Neuronal stem cell (in vitro differentiated cells): ENCODE results near the gene RBFOX2.
A peak's percentile ranks its signal among the peaks of the same experiment; 100 is the strongest.

ENCODE experiments used
- DNase-seq: peaks from one replicate; pipeline ENCODE4 v3.0.0-alpha.2; 2013; ENCODE audit warnings: low spot score
- H2AFZ ChIP-seq: one replicate; pipeline ENCODE4 v1.6.1; 2013; ENCODE audit warnings: mild to moderate bottlenecking, low read length, inconsistent platforms
- H2AK5ac ChIP-seq: 2 replicates; pipeline ENCODE4 v1.6.1; 2013; ENCODE audit warnings: low read depth, mild to moderate bottlenecking, inconsistent platforms, low read length, moderate library complexity, mixed read lengths
- H2BK120ac ChIP-seq: 2 replicates; pipeline ENCODE4 v1.6.1; 2013; ENCODE audit warnings: low read depth, mild to moderate bottlenecking, inconsistent platforms, low read length, moderate library complexity, mixed read lengths
- H2BK12ac ChIP-seq: one replicate; pipeline ENCODE4 v1.6.1; 2013; ENCODE audit warnings: low read length, inconsistent platforms
- H2BK15ac ChIP-seq: 2 replicates; pipeline ENCODE4 v1.6.1; 2013; ENCODE audit warnings: mild to moderate bottlenecking, low read length, inconsistent platforms, mixed read lengths
- H2BK5ac ChIP-seq: one replicate; pipeline ENCODE4 v1.6.1; 2013; ENCODE audit warnings: inconsistent platforms, mild to moderate bottlenecking, low read length, moderate library complexity
- H3K14ac ChIP-seq: one replicate; pipeline ENCODE4 v1.6.1; 2013; ENCODE audit warnings: low read length, inconsistent platforms
- H3K18ac ChIP-seq: 2 replicates; pipeline ENCODE4 v1.6.1; 2013; ENCODE audit warnings: low read length, inconsistent platforms
- H3K23ac ChIP-seq: 2 replicates; pipeline ENCODE4 v1.6.1; 2013; ENCODE audit warnings: low read depth, mild to moderate bottlenecking, mixed read lengths, low read length, inconsistent platforms; ENCODE audit not compliant: poor library complexity
- H3K27ac ChIP-seq: replicated peaks from 3 replicates; pipeline ENCODE4 v1.5.1; 2013; ENCODE audit warnings: low read length, inconsistent platforms
- H3K27me3 ChIP-seq, 3 experiments: 2 replicates each; pipeline ENCODE4 v1.6.1; 2013; ENCODE audit warnings: low read length in 3 of 3, mild to moderate bottlenecking in 2 of 3, inconsistent platforms in 1 of 3, low read depth in 1 of 3, mixed read lengths in 1 of 3, moderate library complexity in 1 of 3; ENCODE audit not compliant: control insufficient read depth in 3 of 3, insufficient read depth in 3 of 3
- H3K36me3 ChIP-seq, 2 donors: replicated peaks in 1 of 2; 2 replicates each; pipeline ENCODE4 v1.6.1; 2013; ENCODE audit warnings: low read length in 2 of 2; ENCODE audit not compliant: control insufficient read depth in 2 of 2, insufficient read depth in 2 of 2
- H3K4ac ChIP-seq: 2 replicates; pipeline ENCODE4 v1.6.1; 2013; ENCODE audit warnings: inconsistent platforms, mild to moderate bottlenecking, low read length, moderate library complexity
- H3K4me1 ChIP-seq, 2 donors: 1 replicate in 1 of 2; 2 replicates in 1 of 2; pipeline ENCODE4 v1.6.1; 2013; ENCODE audit warnings: low read length in 2 of 2, low read depth in 1 of 2; ENCODE audit not compliant: control insufficient read depth in 2 of 2, insufficient read depth in 1 of 2
- H3K4me2 ChIP-seq: one replicate; pipeline ENCODE4 v1.6.1; 2013; ENCODE audit warnings: mild to moderate bottlenecking, low read length, inconsistent platforms; ENCODE audit not compliant: insufficient read depth, poor library complexity, severe bottlenecking
- H3K4me3 ChIP-seq, 2 donors: 2 replicates each; pipeline ENCODE4 v1.5.1; 2013; ENCODE audit warnings: low read length in 2 of 2, mild to moderate bottlenecking in 2 of 2, inconsistent platforms in 1 of 2, moderate library complexity in 1 of 2
- H3K79me1 ChIP-seq: one replicate; pipeline ENCODE4 v1.6.1; 2013; ENCODE audit warnings: low read depth, mild to moderate bottlenecking, inconsistent platforms, low read length, moderate library complexity
- H3K9ac ChIP-seq: one replicate; pipeline ENCODE4 v1.6.1; 2013; ENCODE audit warnings: mild to moderate bottlenecking, low read depth, low read length, inconsistent platforms; ENCODE audit not compliant: poor library complexity
- H3K9me3 ChIP-seq, 2 donors: replicated peaks in 1 of 2; 2 replicates each; pipeline versions ENCODE3 to v1.6.1; 2013; ENCODE audit warnings: low read length in 2 of 2, mild to moderate bottlenecking in 2 of 2, inconsistent platforms in 1 of 2, low read depth in 1 of 2, mixed read lengths in 1 of 2, moderate library complexity in 1 of 2; ENCODE audit not compliant: control insufficient read depth in 2 of 2, insufficient read depth in 1 of 2
- H4K8ac ChIP-seq: one replicate; pipeline ENCODE4 v1.6.1; 2013; ENCODE audit warnings: low read depth, mild to moderate bottlenecking, inconsistent platforms, low read length, moderate library complexity
- H4K91ac ChIP-seq: one replicate; pipeline ENCODE4 v1.6.1; 2013; ENCODE audit warnings: low read length, low read depth, mild to moderate bottlenecking, inconsistent platforms; ENCODE audit not compliant: poor library complexity
- WGBS, 2 donors: extraction: QIAGEN DNeasy Blood & Tissue Kit; methylation state at CpG; one replicate each; pipeline ENCODE4 v1.1.7; 2013; ENCODE audit warnings: missing lambda C conversion rate in 2 of 2, mixed read lengths in 1 of 2; ENCODE audit not compliant: insufficient read length in 2 of 2, insufficient replicate concordance in 1 of 2; ENCODE audit errors: extremely low coverage in 2 of 2; 5-methylcytosine and 5-hydroxymethylcytosine counted together

The RBFOX2 gene

DNA sequence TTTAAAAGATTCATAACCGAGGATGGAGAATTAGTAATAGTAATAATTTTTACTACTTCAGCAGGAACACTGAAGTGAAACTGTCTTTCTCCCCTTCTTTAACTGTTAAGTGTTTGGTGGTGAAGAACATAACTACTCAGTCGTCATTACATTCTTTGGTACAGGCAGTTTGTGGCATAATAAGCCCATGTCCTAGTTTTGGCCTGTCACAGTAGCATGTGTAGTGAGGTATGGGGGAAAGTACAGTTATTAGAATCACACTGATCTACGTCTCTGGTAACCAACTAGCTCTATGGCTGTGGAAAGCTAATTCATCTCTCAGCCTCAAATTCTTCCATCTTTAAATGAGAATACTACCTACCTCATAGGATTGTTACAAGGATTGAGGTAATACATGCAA, 71.8 kb downstream of the RBFOX2 start:
- peaks cover 6 to 14% of the 10 kb centered on the region in 2 donors for H3K4me1 ChIP-seq
- H3K36me3 ChIP-seq, result no peaks in the 10 kb centered on the region
- no peak overlapping the region for H3K4me3 ChIP-seq
- WGBS, 2 donors, result no CpG with 5 or more reads among the region's 3 CpGs
- H2BK120ac ChIP-seq, result no peak overlapping the region
- peaks cover 2% of the 10 kb centered on the region for H3K79me1 ChIP-seq
- H4K8ac ChIP-seq, result no peak overlapping the region
- no peak overlapping the region for H4K91ac ChIP-seq
- H2AK5ac ChIP-seq, result no peak overlapping the region
- no peak overlapping the region for H2AFZ ChIP-seq
- no peak for DNase-seq
- no peak overlapping the region for H3K23ac ChIP-seq
- H2BK15ac ChIP-seq, result no peak overlapping the region
- no peaks in the 10 kb centered on the region for H3K27me3 ChIP-seq
- H3K14ac ChIP-seq, result no peak overlapping the region
- no peak overlapping the region for H3K4me2 ChIP-seq
- no peaks in the 10 kb centered on the region for H3K9me3 ChIP-seq
- H2BK5ac ChIP-seq, result no peak overlapping the region
- no peak overlapping the region for H2BK12ac ChIP-seq
- H3K4ac ChIP-seq, result no peak overlapping the region
- no peak overlapping the region for H3K9ac ChIP-seq
- H3K27ac ChIP-seq, result no peak overlapping the region
- H3K18ac ChIP-seq, result no peak overlapping the region

DNA sequence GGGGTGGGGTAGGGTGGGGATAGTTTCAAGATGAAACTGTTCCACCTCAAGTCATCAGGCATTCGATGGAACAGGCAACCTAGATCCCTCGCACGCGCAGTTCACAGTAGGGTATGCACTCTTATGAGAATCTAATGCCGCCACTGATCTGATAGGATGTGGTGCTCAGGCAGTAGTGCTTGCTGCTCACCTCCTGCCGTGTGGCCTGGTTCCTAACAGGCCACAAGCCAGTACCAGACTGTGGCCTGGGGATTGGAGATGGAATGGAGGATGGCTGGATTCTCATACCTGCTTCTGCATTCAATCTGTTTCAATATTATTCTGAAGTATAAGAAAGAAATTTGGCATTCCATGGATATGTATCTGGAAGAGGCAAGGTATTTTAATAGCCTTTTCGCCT, 73.1 kb downstream of the RBFOX2 start:
- Histone ChIP-seq H3K14ac (no peak overlapping the region), H3K4me2 (no peak overlapping the region), H2BK15ac (no peak overlapping the region), H3K4ac (no peak overlapping the region), H3K27ac (no peak overlapping the region), H3K4me1 (peaks cover 4% of the 10 kb centered on the region in 2 donors), H3K36me3 (no peaks in the 10 kb centered on the region), H2AK5ac (no peak overlapping the region), H4K8ac (no peak overlapping the region), H3K27me3 (no peaks in the 10 kb centered on the region), H3K9ac (peak overlapping the region; percentile 53), H2BK12ac (no peak overlapping the region), H3K23ac (no peak overlapping the region), H2AFZ (no peak overlapping the region), H2BK5ac (no peak overlapping the region), H3K4me3 (no peak overlapping the region), H3K9me3 (no peaks in the 10 kb centered on the region), H3K79me1 (peaks cover 2% of the 10 kb centered on the region), H2BK120ac (no peak overlapping the region), H3K18ac (no peak overlapping the region), H4K91ac (no peak overlapping the region)
- no peak for DNase-seq
- WGBS, 2 donors, result no CpG with 5 or more reads among the region's 7 CpGs

DNA sequence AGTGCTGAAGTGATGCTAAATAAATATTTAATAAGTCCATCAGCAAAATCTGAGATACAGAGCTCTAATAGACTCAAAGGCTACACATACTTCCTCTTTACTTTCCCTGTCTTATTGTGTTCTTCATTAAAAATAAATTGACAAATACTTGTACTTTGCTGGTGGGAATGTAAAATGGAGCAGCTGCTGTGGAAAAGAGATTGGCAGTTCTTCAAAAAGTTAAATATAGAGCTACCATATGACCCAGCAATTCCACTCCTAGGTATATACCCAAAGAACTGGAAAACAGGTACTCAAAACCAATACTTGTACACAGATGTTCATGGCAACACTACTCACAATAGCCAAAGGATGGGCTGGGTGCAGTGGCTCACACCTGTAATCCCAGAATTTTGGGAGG, 76.0 kb downstream of the RBFOX2 start:
- H2BK5ac ChIP-seq, result no peak overlapping the region
- H3K4me3 ChIP-seq, result no peak overlapping the region
- no peak overlapping the region for H4K8ac ChIP-seq
- no peaks in the 10 kb centered on the region for H3K27me3 ChIP-seq
- no peak overlapping the region for H3K23ac ChIP-seq
- no peak overlapping the region for H2BK15ac ChIP-seq
- no peak overlapping the region for H3K18ac ChIP-seq
- H3K14ac ChIP-seq, result no peak overlapping the region
- no peak overlapping the region for H3K4me2 ChIP-seq
- H3K4ac ChIP-seq, result no peak overlapping the region
- no peaks in the 10 kb centered on the region for H3K36me3 ChIP-seq
- H3K79me1 ChIP-seq, result no peaks in the 10 kb centered on the region
- H3K27ac ChIP-seq, result no peak overlapping the region
- H2AFZ ChIP-seq, result no peak overlapping the region
- no peak overlapping the region for H2BK120ac ChIP-seq
- H4K91ac ChIP-seq, result no peak overlapping the region
- no peak for DNase-seq
- H2BK12ac ChIP-seq, result no peak overlapping the region
- H3K9me3 ChIP-seq, result no peaks in the 10 kb centered on the region
- no peak overlapping the region for H2AK5ac ChIP-seq
- H3K4me1 ChIP-seq, result peaks cover 0 to 2% of the 10 kb centered on the region in 2 donors
- no peak overlapping the region for H3K9ac ChIP-seq

DNA sequence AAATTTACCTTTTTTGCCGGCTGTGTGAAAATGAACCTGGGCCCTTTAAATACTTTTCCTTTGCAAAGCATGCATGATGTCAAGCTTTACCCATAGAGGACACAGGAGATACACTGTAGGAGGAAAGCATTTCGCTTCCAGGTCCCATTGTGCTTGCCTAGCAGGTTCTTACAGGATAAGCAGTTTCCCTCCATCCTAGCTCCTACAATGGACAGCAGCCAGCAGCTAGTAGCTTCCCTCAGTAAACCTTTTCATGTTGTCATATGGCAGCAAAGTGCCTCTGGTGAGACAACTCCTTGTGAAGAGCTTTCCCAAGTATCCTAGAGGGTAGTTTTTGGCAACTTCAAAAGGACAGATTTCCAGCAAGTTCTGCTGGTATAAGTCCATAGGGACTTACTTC, 78.4 kb downstream of the RBFOX2 start:
- Histone ChIP-seq H4K8ac (no peak overlapping the region), H3K36me3 (peaks cover 0 to 7% of the 10 kb centered on the region in 2 donors), H2BK5ac (no peak overlapping the region), H3K9ac (no peak overlapping the region), H2AFZ (no peak overlapping the region), H3K9me3 (no peaks in the 10 kb centered on the region), H3K4me1 (no peaks in the 10 kb centered on the region), H3K23ac (no peak overlapping the region), H3K27ac (no peak overlapping the region), H3K4me3 (no peak overlapping the region), H2BK15ac (no peak overlapping the region), H4K91ac (no peak overlapping the region), H2BK12ac (no peak overlapping the region), H2BK120ac (no peak overlapping the region), H2AK5ac (no peak overlapping the region), H3K79me1 (no peaks in the 10 kb centered on the region), H3K18ac (no peak overlapping the region), H3K4me2 (no peak overlapping the region), H3K4ac (no peak overlapping the region), H3K14ac (no peak overlapping the region), H3K27me3 (no peaks in the 10 kb centered on the region)
- WGBS, 2 donors, result no CpG with 5 or more reads among the region's 2 CpGs
- no peak for DNase-seq
